NCI-H1930 (cell line): Measurements from ENCODE around the gene DNASE1L1.

Experiments
- DNase-seq, 2 experiments: peaks; one replicate each; lab custom pipeline; 2025; lab: John Stamatoyannopoulos, UW

Gene DNASE1L1

GRCh38 chrX:154409222-154409871, at the start of gene DNASE1L1:
TSS of gene DNASE1L1 (minus strand) at chrX:154409254. CDS start at chrX:154405568, 3,686 bp downstream.
- DNase-seq: no peak

DNA sequence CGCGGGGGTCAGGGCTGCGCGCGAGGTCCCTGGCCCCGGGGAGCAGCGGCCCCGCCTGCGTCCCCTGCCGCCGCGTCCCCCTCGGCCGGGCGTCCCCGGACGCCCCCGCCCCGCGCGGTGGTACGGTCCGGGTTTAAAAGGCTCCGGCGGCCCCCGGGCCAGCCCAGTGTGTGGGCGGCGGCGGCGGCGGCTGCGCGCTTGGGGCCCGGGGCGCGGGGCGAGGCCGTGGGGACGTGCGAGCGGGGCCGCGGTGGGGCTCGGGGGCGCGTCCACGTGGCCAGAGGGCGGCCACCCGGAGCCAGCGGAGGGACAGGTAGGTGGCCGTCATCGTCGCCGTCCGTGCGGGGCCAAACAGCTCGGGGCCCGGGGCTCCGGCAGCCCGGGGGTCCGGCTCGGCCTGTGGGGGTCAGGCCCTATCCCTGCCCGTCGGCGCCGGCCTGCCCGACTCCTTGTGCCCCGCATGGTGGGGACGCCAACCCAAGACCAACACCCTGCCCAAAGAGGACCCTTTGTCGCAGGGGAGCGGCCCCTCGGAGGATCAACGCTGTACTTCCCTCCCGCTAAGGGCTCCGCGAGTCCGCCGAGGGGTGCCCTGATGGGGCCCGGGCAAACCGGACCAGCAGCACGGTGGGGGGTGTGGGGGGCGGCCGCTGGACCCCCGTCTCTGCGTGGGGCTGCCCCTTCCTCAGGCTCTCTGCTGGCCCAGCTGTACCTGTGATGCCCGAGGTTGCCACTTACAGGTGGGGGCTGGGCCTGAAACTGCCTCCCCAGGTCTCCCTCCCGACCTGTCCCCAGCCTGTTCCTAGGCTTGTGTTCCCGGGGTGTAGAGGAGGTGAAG, 49.3 kb upstream of the DNASE1L1 start, which contains the start of gene PLXNA3:
Gene PLXNA3, plus strand, starts transcription at position 166 of the 838 bp plus-strand sequence. CDS start 1,903 bp downstream, outside the sequence.
- peak; percentile 16 to 61 for DNase-seq

GRCh38 chrX:154457491-154458115, 48.5 kb upstream of the DNASE1L1 start:
- peak; percentile 32 to 65 for DNase-seq

DNA sequence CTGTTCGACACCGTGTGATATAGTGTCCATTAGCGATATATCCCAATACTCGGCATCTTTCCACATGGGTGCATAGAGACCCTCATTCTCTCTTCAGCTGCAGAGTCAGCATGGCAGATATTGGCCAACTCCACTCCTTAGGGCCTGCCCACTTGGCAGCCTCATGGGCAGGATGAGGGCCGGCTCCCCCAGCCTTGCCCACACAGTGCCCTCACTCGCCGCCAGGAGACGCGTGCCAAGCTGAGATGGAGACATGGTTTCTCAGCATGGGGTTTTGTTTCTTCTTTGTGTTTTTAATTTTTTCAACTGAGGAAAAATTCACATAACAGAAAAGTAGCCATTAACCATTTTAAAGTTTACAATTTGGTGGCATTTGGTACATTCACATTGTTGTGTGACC, 43.8 kb upstream of the DNASE1L1 start:
- DNase-seq: no peak

GRCh38 chrX:154450312-154450711, 41.3 kb upstream of the DNASE1L1 start:
- no peak for DNase-seq

DNA sequence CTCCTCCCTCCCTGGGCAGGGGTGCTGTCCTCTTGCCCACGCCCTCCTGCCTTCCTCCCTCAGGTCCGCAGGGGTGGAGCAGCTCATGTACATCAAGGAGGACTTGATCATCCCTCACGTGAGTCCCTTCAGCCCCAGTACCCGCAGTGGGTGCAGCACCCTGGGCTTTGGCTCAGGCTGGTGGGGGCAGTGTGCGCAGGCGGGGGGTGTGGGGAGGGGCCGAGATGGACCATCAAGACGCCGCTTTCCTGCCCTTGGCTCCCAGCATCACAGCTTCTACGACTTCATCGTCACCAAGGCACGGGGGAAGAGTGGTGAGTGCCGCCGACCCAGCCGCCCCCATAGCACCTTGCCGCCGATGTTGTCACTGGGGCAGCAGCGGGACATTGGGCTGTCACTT, 40.6 kb upstream of the DNASE1L1 start:
- no peak for DNase-seq

GRCh38 chrX:154448484-154448883, 39.4 kb upstream of the DNASE1L1 start:
- DNase-seq: no peak

DNA sequence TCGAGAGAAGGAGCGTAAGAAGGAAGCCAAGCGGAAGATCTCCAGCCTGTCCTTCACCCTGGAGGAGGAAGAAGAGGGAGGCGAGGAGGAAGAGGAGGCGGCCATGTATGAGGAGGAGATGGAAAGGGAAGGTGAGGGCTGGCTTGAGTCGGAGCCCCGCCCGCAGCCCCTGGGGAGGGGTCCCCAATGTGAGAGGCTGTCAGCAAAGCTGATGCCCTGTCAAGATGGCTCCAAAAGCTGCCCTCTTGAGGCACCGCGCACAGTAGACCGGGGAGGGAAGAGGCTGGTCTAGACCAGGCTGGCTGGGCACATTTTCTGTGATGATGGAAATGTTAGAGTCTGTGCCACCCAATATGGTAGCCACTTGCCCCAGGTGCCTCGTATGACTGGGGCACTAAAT, 37.4 kb upstream of the DNASE1L1 start:
- DNase-seq: no peak

- no peak for DNase-seq
Observed at GRCh38 chrX:154445776-154446175, 36.7 kb upstream of the DNASE1L1 start.

- no peak for DNase-seq
Observed at GRCh38 chrX:154444755-154445246, 35.7 kb upstream of the DNASE1L1 start.

GRCh38 chrX:154443992-154444754, 35.1 kb upstream of the DNASE1L1 start, which contains the start of gene FAM50A:
TSS of gene FAM50A (plus strand) at chrX:154444141. CDS start at chrX:154444236, 95 bp downstream.
- DNase-seq: peak; percentile 48 to 68

GRCh38 chrX:154443479-154443910, 34.4 kb upstream of the DNASE1L1 start:
- no peak for DNase-seq

DNA sequence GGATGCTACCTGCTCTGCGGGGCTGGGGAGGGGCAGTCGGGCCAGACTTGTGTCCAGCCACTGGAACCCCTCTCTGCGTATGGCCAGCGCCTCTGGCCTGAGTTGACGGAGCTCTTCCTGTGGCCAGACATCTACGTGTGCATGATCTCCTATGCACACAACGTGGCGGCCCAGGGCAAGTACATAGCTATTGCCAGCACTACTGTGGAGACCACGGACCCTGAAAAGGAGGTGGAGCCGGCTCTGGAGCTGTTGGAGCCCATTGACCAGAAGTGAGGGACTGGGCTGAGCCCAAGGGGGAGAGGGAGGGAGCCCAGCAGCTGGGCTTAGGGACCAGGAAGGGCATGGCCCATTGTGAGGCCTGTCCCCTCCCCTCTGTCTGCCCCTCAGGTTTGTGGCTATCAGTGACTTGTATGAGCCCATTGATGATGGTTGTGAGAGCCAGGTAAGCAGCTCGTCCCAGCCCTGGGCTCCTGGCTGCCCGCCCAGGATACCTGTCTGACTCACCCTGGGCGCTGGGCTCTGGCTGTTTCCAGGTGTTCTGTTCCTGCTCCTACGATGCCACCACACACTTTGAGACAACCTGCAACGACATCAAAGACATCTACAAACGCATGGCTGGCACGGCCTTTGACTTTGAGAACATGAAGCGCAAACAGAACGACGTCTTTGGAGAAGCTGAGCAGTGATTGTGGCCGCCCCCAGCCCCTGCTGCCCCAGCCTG, 33.1 kb upstream of the DNASE1L1 start:
- DNase-seq: no peak

DNA sequence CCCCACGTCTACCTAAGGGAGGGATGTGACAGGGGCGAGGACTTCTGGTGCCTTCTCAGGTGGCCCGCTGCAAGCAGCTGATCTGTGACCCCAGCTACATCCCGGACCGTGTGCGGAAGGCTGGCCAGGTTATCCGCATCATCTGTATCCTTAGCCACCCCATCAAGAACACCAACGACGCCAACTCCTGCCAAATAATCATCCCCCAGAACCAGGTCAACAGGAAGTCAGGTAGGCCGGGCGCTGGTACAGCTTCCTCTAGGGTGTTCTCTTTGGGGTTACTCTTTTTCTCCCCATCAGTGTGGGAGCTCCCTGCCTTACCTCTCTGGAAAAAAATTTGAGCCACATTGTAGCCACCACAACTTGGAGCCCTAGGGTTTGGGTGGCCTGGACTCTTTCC, 32.5 kb upstream of the DNASE1L1 start:
- DNase-seq: no peak

DNA sequence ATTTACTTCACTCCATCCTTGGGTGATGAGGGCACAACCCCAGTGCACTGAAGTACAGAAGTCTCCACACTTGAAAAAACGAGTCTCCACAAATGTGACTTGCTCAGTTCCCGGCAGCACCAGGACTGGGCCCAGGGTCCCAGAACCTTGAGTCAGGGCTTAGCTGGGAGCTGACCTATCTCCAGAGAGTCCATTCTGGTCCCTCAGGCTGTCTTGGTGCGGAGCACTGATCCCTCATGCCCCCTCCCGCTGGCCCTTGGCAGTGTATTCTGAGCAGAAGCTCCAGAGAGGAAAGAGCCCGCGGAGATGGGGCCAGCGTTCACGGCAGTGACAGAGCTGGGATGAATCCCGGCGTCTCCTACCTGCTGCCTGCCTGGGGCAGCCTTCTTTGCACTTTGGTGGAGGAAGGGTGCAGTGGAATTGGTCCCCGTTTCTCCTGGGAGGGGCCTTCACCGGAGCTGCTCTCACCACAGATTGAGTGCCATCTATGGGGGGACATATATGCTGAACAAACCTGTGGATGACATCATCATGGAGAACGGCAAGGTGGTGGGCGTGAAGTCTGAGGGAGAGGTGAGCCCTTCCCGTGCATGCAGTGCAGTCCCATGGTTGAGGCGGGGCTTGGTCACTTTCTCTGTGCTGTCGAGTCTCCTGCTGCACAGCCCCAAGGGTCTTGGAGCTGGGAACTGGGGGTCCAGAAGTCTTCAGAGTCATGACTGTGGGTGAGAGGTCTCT, 31.7 kb upstream of the DNASE1L1 start:
- no peak for DNase-seq

- DNase-seq: no peak
Observed at GRCh38 chrX:154439841-154440240, 30.8 kb upstream of the DNASE1L1 start.

DNA sequence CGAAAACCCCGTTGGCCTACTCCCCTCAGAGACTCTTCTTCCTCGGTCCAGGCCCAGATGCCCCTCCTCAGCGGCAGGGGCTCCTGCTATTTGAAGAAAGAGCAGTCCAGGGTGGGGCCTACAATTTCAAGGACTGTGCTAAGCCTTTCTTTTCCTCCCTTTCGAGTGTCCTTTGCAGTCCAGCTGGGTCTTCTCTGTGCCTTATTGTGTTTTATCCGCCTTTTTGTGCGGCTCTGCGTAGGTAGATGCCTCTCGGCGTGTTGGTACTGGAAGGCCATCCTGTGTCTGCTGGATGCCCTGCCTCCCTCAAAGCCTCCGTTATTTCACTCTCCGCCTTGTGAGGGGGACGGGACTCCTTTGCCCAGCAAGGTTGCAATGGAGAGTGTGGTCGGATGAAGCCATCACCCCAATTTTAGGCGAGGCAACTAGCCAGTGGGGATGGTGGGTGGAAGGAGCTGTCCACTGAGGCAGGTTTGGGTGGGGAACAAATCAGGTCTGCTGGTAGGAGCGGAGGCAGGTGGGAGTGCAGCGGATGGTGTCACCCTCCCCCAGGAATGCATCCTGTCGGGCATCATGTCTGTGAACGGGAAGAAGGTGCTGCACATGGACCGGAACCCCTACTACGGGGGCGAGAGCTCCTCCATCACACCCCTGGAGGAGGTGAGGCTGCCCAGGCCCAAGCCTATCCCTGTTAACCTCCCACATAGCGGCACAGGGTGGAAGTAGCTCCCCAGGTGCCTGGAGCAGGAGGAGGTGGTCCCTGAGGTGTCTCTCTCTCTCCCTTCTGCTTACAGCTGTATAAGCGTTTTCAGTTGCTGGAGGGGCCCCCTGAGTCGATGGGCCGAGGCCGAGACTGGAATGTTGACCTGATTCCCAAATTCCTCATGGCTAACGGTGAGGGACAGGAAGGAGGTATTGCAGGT, 29.2 kb upstream of the DNASE1L1 start:
- no peak for DNase-seq

- peak; percentile 11 to 57 for DNase-seq
Observed at GRCh38 chrX:154436983-154437752, 28.1 kb upstream of the DNASE1L1 start, which contains the start of gene GDI1. TSS of gene GDI1 (plus strand) at chrX:154437154. CDS start at chrX:154437255, 101 bp downstream.
